ENCODE results near the gene PSTK. TPM values are rescaled to one million over a fixed set of nuclear protein-coding genes. Genes with fewer than 3 reads are reported as not detected.

The PSTK gene
- polyA plus RNA-seq, 4 donors = 1.4 to 6.1 (median 2.9) TPM

- peaks cover 0 to 3% (median 0%) of the 10 kb centered on the region in 3 donors for H3K36me3 ChIP-seq (ENCODE audit: control insufficient read depth in 3 of 3, insufficient read depth in 2 of 3, low read depth in 1 of 3, low read length in 3 of 3)
- WGBS, 3 donors = 0 to 1% (median 1%) methylated on average over 32 to 34 of the region's 34 CpGs
- peak overlapping the region; percentile 55 to 94 (median 82) for H3K4me3 ChIP-seq (ENCODE audit: low read depth in 1 of 3, low read length in 3 of 3)
- H3K27ac ChIP-seq (ENCODE audit: low read depth in 1 of 3, low read length in 2 of 3) = peak overlapping the region; percentile 41 to 67 (median 63)
- FAIRE-seq = no peak
- peak; percentile 65 to 66 for DNase-seq
- H3K9me3 ChIP-seq (ENCODE audit: control insufficient read depth in 2 of 2, insufficient read depth in 1 of 2, low read depth in 1 of 2, low read length in 1 of 2) = no peaks in the 10 kb centered on the region
- H3K4me1 ChIP-seq (ENCODE audit: control insufficient read depth in 3 of 3, insufficient read depth in 2 of 3, low read depth in 1 of 3, low read length in 2 of 3) = peaks cover 2 to 12% (median 4%) of the 10 kb centered on the region in 3 donors
- no peaks in the 10 kb centered on the region for H3K27me3 ChIP-seq (ENCODE audit: control insufficient read depth in 3 of 3, insufficient read depth in 3 of 3, low read length in 3 of 3)
Measured at GRCh38 chr10:123009105-123009820, 29.1 kb downstream of the PSTK start.

GRCh38 chr10:123011987-123012386 lies 31.8 kb downstream of the PSTK start:
- Histone ChIP-seq H3K27ac (ENCODE audit: low read depth in 1 of 3, low read length in 2 of 3) (no peak overlapping the region), H3K9me3 (ENCODE audit: control insufficient read depth in 2 of 2, insufficient read depth in 1 of 2, low read depth in 1 of 2, low read length in 1 of 2) (no peaks in the 10 kb centered on the region), H3K27me3 (ENCODE audit: control insufficient read depth in 3 of 3, insufficient read depth in 3 of 3, low read length in 3 of 3) (no peaks in the 10 kb centered on the region), H3K4me3 (ENCODE audit: low read depth in 1 of 3, low read length in 3 of 3) (no peak overlapping the region), H3K4me1 (ENCODE audit: control insufficient read depth in 3 of 3, insufficient read depth in 2 of 3, low read depth in 1 of 3, low read length in 2 of 3) (peaks cover 2 to 11% (median 4%) of the 10 kb centered on the region in 3 donors), H3K36me3 (ENCODE audit: control insufficient read depth in 3 of 3, insufficient read depth in 2 of 3, low read depth in 1 of 3, low read length in 3 of 3) (peaks cover 0 to 3% (median 0%) of the 10 kb centered on the region in 3 donors)
- DNase-seq (no peak), FAIRE-seq (no peak)
- 77 to 92% (median 88%) methylated on average over 3 of the region's 3 CpGs for WGBS, 3 donors

- Histone ChIP-seq H3K27ac (ENCODE audit: low read depth in 1 of 3, low read length in 2 of 3) (no peak overlapping the region), H3K4me3 (ENCODE audit: low read depth in 1 of 3, low read length in 3 of 3) (no peak overlapping the region), H3K9me3 (ENCODE audit: control insufficient read depth in 2 of 2, insufficient read depth in 1 of 2, low read depth in 1 of 2, low read length in 1 of 2) (no peaks in the 10 kb centered on the region), H3K4me1 (ENCODE audit: control insufficient read depth in 3 of 3, insufficient read depth in 2 of 3, low read depth in 1 of 3, low read length in 2 of 3) (peaks cover 0 to 6% (median 2%) of the 10 kb centered on the region in 3 donors), H3K27me3 (ENCODE audit: control insufficient read depth in 3 of 3, insufficient read depth in 3 of 3, low read length in 3 of 3) (no peaks in the 10 kb centered on the region), H3K36me3 (ENCODE audit: control insufficient read depth in 3 of 3, insufficient read depth in 2 of 3, low read depth in 1 of 3, low read length in 3 of 3) (peaks cover 0 to 3% (median 0%) of the 10 kb centered on the region in 3 donors)
- WGBS, 3 donors = 94 to 95% (median 95%) methylated on average over 35 to 43 of the region's 43 CpGs
- FAIRE-seq = no peak
- peak in 1 of 2 donors; percentile 27 for DNase-seq
Measured at GRCh38 chr10:123013456-123014419, 33.5 kb downstream of the PSTK start.

GRCh38 chr10:123014772-123015171 lies 34.6 kb downstream of the PSTK start:
- no peak for FAIRE-seq
- peaks cover 0 to 3% (median 0%) of the 10 kb centered on the region in 3 donors for H3K36me3 ChIP-seq (ENCODE audit: control insufficient read depth in 3 of 3, insufficient read depth in 2 of 3, low read depth in 1 of 3, low read length in 3 of 3)
- H3K27ac ChIP-seq (ENCODE audit: low read depth in 1 of 3, low read length in 2 of 3) = no peak overlapping the region
- H3K9me3 ChIP-seq (ENCODE audit: control insufficient read depth in 2 of 2, insufficient read depth in 1 of 2, low read depth in 1 of 2, low read length in 1 of 2) = no peaks in the 10 kb centered on the region
- 92 to 98% (median 96%) methylated on average over 2 of the region's 2 CpGs for WGBS, 3 donors
- no peak overlapping the region for H3K4me3 ChIP-seq (ENCODE audit: low read depth in 1 of 3, low read length in 3 of 3)
- H3K4me1 ChIP-seq (ENCODE audit: control insufficient read depth in 3 of 3, insufficient read depth in 2 of 3, low read depth in 1 of 3, low read length in 2 of 3) = peaks cover 0 to 5% (median 2%) of the 10 kb centered on the region in 3 donors
- no peaks in the 10 kb centered on the region for H3K27me3 ChIP-seq (ENCODE audit: control insufficient read depth in 3 of 3, insufficient read depth in 3 of 3, low read length in 3 of 3)
- DNase-seq = no peak

GRCh38 chr10:123016228-123016627 lies 36.0 kb downstream of the PSTK start:
- Histone ChIP-seq H3K27me3 (ENCODE audit: control insufficient read depth in 3 of 3, insufficient read depth in 3 of 3, low read length in 3 of 3) (no peaks in the 10 kb centered on the region), H3K36me3 (ENCODE audit: control insufficient read depth in 3 of 3, insufficient read depth in 2 of 3, low read depth in 1 of 3, low read length in 3 of 3) (peaks cover 0 to 3% (median 0%) of the 10 kb centered on the region in 3 donors), H3K4me3 (ENCODE audit: low read depth in 1 of 3, low read length in 3 of 3) (no peak overlapping the region), H3K27ac (ENCODE audit: low read depth in 1 of 3, low read length in 2 of 3) (no peak overlapping the region), H3K4me1 (ENCODE audit: control insufficient read depth in 3 of 3, insufficient read depth in 2 of 3, low read depth in 1 of 3, low read length in 2 of 3) (no peaks in the 10 kb centered on the region), H3K9me3 (ENCODE audit: control insufficient read depth in 2 of 2, insufficient read depth in 1 of 2, low read depth in 1 of 2, low read length in 1 of 2) (no peaks in the 10 kb centered on the region)
- FAIRE-seq = no peak
- WGBS, 3 donors = 94 to 98% (median 97%) methylated on average over 4 of the region's 4 CpGs
- DNase-seq = no peak

GRCh38 chr10:123017421-123018165 lies 37.4 kb downstream of the PSTK start:
- no peak overlapping the region for H3K4me3 ChIP-seq (ENCODE audit: low read depth in 1 of 3, low read length in 3 of 3)
- H3K36me3 ChIP-seq (ENCODE audit: control insufficient read depth in 3 of 3, insufficient read depth in 2 of 3, low read depth in 1 of 3, low read length in 3 of 3) = peaks cover 0 to 1% (median 0%) of the 10 kb centered on the region in 3 donors
- peak in 1 of 2 donors; percentile 3 for DNase-seq
- no peak overlapping the region for H3K27ac ChIP-seq (ENCODE audit: low read depth in 1 of 3, low read length in 2 of 3)
- no peaks in the 10 kb centered on the region for H3K27me3 ChIP-seq (ENCODE audit: control insufficient read depth in 3 of 3, insufficient read depth in 3 of 3, low read length in 3 of 3)
- WGBS, 3 donors = 51 to 66% (median 60%) methylated on average over 9 of the region's 9 CpGs
- H3K9me3 ChIP-seq (ENCODE audit: control insufficient read depth in 2 of 2, insufficient read depth in 1 of 2, low read depth in 1 of 2, low read length in 1 of 2) = no peaks in the 10 kb centered on the region
- FAIRE-seq = no peak
- no peaks in the 10 kb centered on the region for H3K4me1 ChIP-seq (ENCODE audit: control insufficient read depth in 3 of 3, insufficient read depth in 2 of 3, low read depth in 1 of 3, low read length in 2 of 3)

GRCh38 chr10:123018531-123018930 lies 38.3 kb downstream of the PSTK start:
- H3K36me3 ChIP-seq (ENCODE audit: control insufficient read depth in 3 of 3, insufficient read depth in 2 of 3, low read depth in 1 of 3, low read length in 3 of 3) = no peaks in the 10 kb centered on the region
- WGBS, 3 donors = 89 to 93% (median 91%) methylated on average over 7 of the region's 7 CpGs
- FAIRE-seq = no peak
- H3K27me3 ChIP-seq (ENCODE audit: control insufficient read depth in 3 of 3, insufficient read depth in 3 of 3, low read length in 3 of 3) = no peaks in the 10 kb centered on the region
- H3K27ac ChIP-seq (ENCODE audit: low read depth in 1 of 3, low read length in 2 of 3) = no peak overlapping the region
- H3K4me3 ChIP-seq (ENCODE audit: low read depth in 1 of 3, low read length in 3 of 3) = no peak overlapping the region
- H3K4me1 ChIP-seq (ENCODE audit: control insufficient read depth in 3 of 3, insufficient read depth in 2 of 3, low read depth in 1 of 3, low read length in 2 of 3) = no peaks in the 10 kb centered on the region
- H3K9me3 ChIP-seq (ENCODE audit: control insufficient read depth in 2 of 2, insufficient read depth in 1 of 2, low read depth in 1 of 2, low read length in 1 of 2) = no peaks in the 10 kb centered on the region
- no peak for DNase-seq

- H3K36me3 ChIP-seq (ENCODE audit: control insufficient read depth in 3 of 3, insufficient read depth in 2 of 3, low read depth in 1 of 3, low read length in 3 of 3) = no peaks in the 10 kb centered on the region
- no peaks in the 10 kb centered on the region for H3K9me3 ChIP-seq (ENCODE audit: control insufficient read depth in 2 of 2, insufficient read depth in 1 of 2, low read depth in 1 of 2, low read length in 1 of 2)
- H3K27ac ChIP-seq (ENCODE audit: low read depth in 1 of 3, low read length in 2 of 3) = no peak overlapping the region
- no peak for DNase-seq
- no peaks in the 10 kb centered on the region for H3K4me1 ChIP-seq (ENCODE audit: control insufficient read depth in 3 of 3, insufficient read depth in 2 of 3, low read depth in 1 of 3, low read length in 2 of 3)
- no peak overlapping the region for H3K4me3 ChIP-seq (ENCODE audit: low read depth in 1 of 3, low read length in 3 of 3)
- no peak for FAIRE-seq
- WGBS, 3 donors = 75 to 97% (median 78%) methylated on average over 3 of the region's 3 CpGs
- H3K27me3 ChIP-seq (ENCODE audit: control insufficient read depth in 3 of 3, insufficient read depth in 3 of 3, low read length in 3 of 3) = no peaks in the 10 kb centered on the region
Measured at GRCh38 chr10:123019264-123019663, 39.1 kb downstream of the PSTK start.

Data from small intestine (tissue), 7 donors.